Measurements from ENCODE around the gene ITPA.
"Not testable (repeated sequence)": the region's sequence is repeated elsewhere in the genome, so short reads cannot be mapped to it uniquely, and the experiment has no call there.

ITPA gene

GRCh38 chr20:3182429-3182828 is 26.9 kb upstream of the ITPA start:
- H3K27ac Mint-ChIP-seq; H3K4me1 Mint-ChIP-seq (ENCODE audit: low read depth); H3K9me3 Mint-ChIP-seq; H3K27me3 Mint-ChIP-seq (ENCODE audit: low read depth); DNase-seq (ENCODE audit: low spot score); H3K4me3 Mint-ChIP-seq; H3K36me3 Mint-ChIP-seq (ENCODE audit: low read depth): not testable (repeated sequence)

GRCh38 chr20:3183896-3184612 is 25.2 kb upstream of the ITPA start:
- Mint-ChIP-seq H3K27me3 (ENCODE audit: low read depth) (no peaks in the 10 kb centered on the region), H3K27ac (no peak overlapping the region), H3K9me3 (no peaks in the 10 kb centered on the region), H3K36me3 (ENCODE audit: low read depth) (peaks cover 2% of the 10 kb centered on the region), H3K4me1 (ENCODE audit: low read depth) (no peaks in the 10 kb centered on the region), H3K4me3 (no peak overlapping the region)
- DNase-seq (ENCODE audit: low spot score), result no peak

GRCh38 chr20:3187861-3188260 is 21.4 kb upstream of the ITPA start:
- H3K27me3 Mint-ChIP-seq (ENCODE audit: low read depth); H3K9me3 Mint-ChIP-seq; H3K4me3 Mint-ChIP-seq; H3K4me1 Mint-ChIP-seq (ENCODE audit: low read depth); DNase-seq (ENCODE audit: low spot score); H3K27ac Mint-ChIP-seq: not testable (repeated sequence)
- H3K36me3 Mint-ChIP-seq (ENCODE audit: low read depth), result peaks cover 30% of the 10 kb centered on the region

DNA sequence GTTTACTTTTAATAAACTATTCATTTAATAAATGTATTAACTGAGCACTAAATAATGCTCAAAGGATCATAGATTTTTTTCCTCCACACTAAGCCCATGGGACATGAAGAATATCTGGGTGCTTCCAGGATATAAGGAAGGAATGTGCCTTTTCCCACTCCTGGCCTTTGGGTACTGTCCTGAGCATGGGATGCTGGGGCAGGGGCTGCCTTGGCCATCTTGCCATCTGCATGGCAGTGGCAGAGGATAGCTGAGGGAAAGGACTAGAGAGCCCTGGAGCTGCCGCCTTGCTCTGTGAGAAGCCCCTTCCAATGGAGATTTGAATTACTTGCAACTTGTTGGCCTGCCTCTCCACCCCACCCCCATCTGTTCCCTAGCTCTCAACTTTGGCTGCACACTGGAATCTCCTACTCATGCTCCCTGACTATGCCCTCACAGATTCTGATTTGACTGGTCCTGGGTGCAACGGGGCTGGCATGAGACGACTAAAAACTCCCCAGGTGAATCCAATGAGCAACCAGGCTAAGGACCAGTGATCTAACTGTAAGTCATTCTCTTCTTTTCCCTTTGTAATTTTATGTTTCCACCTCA is 20.4 kb upstream of the ITPA start:
- H3K4me1 Mint-ChIP-seq (ENCODE audit: low read depth), result no peaks in the 10 kb centered on the region
- no peak overlapping the region for H3K4me3 Mint-ChIP-seq
- H3K9me3 Mint-ChIP-seq, result no peaks in the 10 kb centered on the region
- H3K27me3 Mint-ChIP-seq (ENCODE audit: low read depth), result no peaks in the 10 kb centered on the region
- H3K27ac Mint-ChIP-seq, result no peak overlapping the region
- no peak for DNase-seq (ENCODE audit: low spot score)
- peaks cover 33% of the 10 kb centered on the region for H3K36me3 Mint-ChIP-seq (ENCODE audit: low read depth)

- Mint-ChIP-seq H3K27me3 (ENCODE audit: low read depth) (no peaks in the 10 kb centered on the region), H3K4me3 (no peak overlapping the region), H3K9me3 (no peaks in the 10 kb centered on the region), H3K27ac (peak overlapping the region; percentile 8), H3K4me1 (ENCODE audit: low read depth) (no peaks in the 10 kb centered on the region), H3K36me3 (ENCODE audit: low read depth) (peaks cover 33% of the 10 kb centered on the region)
- DNase-seq (ENCODE audit: low spot score), result no peak
These were observed 19.7 kb upstream of the ITPA start for GRCh38 chr20:3189561-3190131.

DNA sequence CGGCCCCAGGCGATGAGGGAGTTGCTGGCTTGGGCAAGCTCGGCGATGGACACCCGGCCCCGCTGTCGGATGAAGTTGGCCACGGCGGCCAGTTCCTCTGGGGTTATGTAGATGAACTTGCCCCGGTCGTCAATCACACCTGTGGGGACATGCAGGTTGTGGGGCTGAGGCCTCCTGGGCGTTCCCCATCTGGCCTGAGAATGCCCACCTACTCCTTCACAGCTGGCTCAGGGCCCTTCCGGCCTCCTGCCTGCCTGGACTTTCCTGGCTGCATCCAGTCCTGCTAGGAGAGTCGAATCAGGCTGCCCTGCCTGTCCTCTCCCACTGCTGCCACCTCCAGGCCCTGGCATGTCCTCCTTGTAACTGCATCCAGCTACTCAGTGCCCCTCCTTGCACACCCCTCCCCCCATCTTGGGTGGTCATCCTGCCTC is 18.6 kb upstream of the ITPA start:
- H3K4me1 Mint-ChIP-seq (ENCODE audit: low read depth), result no peaks in the 10 kb centered on the region
- no peak overlapping the region for H3K4me3 Mint-ChIP-seq
- H3K9me3 Mint-ChIP-seq, result no peaks in the 10 kb centered on the region
- no peak for DNase-seq (ENCODE audit: low spot score)
- H3K27me3 Mint-ChIP-seq (ENCODE audit: low read depth), result no peaks in the 10 kb centered on the region
- H3K27ac Mint-ChIP-seq, result no peak overlapping the region
- peaks cover 39% of the 10 kb centered on the region for H3K36me3 Mint-ChIP-seq (ENCODE audit: low read depth)

DNA sequence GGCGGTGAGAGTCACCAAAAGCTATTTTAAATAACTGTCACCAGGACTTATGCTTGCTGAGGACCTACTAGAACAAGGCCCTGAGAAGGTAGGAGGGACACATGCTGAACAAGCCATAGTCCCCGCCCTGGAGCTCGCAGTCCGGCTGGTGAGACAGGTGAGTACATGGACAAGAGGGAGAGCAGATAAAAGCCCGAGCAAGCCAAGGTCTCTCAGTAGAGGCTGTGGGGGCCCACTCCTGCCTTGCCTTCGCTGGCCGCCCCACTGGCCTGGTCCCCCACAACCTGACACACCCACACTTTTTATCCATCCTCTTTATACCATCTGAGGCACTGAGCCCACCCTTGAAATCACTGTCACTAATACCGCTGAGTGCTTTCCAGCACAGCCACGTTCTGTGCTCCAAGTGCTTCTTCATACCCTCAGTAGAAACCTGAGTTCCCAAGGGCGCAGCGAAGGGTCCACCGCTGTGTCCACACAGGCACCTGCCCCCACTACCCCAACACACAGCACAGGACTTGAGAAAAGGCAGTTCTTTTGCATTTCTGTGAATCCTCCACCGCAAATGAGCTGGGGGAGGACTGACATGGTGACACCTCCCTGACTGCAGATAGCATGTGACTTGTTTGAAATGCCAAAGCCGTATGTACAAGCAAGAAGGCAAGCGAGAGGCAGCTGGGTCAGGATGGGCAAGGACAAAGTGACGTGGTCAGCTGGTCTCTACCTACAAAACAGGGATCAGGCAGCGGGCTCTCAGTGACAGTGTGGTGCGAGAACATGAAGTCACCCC is 16.9 kb upstream of the ITPA start:
- H3K4me1 Mint-ChIP-seq (ENCODE audit: low read depth), result no peaks in the 10 kb centered on the region
- no peaks in the 10 kb centered on the region for H3K27me3 Mint-ChIP-seq (ENCODE audit: low read depth)
- no peak for DNase-seq (ENCODE audit: low spot score)
- H3K9me3 Mint-ChIP-seq, result no peaks in the 10 kb centered on the region
- no peak overlapping the region for H3K27ac Mint-ChIP-seq
- no peak overlapping the region for H3K4me3 Mint-ChIP-seq
- peaks cover 46% of the 10 kb centered on the region for H3K36me3 Mint-ChIP-seq (ENCODE audit: low read depth)

DNA sequence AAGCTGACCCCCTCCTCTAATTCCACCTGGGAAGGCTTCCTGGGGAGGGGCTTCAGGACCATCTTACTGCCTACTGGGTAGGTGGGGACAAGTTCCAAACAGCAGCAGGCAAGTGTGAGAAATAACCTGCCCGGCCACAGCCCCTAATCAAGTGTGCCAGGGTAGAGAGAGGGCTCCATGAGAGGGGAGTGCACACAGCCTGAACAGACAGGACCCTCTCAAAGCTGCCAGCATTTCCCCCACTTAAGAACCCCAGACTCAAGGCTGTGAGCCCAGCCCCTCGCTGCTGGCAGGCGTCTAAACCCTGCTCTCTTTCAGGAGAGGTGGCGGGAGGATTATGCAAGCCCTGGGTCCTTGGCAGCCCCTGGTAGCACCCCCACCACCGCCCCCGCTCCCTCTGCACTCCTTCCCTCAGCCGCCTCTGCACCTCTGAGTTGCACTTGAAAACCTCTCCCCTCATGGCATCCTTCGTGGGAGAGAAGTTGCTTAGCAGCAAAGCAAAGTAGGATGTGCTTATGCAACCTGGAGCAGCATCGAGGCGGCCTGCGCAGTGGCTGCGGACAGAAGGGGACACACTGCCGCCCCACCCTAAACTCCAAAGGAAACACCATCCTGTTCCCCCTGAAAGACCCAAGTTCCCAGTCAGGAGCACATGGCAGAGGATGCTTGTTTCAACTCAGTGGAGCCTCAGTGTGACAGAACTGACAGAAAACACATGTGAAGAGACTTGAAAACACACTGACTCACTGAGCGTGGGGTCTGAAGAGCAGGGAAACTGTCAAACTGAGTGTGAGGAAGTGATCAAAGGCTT is 15.3 kb upstream of the ITPA start:
- no peaks in the 10 kb centered on the region for H3K9me3 Mint-ChIP-seq
- H3K36me3 Mint-ChIP-seq (ENCODE audit: low read depth), result peaks cover 50% of the 10 kb centered on the region
- no peak for DNase-seq (ENCODE audit: low spot score)
- H3K27me3 Mint-ChIP-seq (ENCODE audit: low read depth), result no peaks in the 10 kb centered on the region
- H3K4me1 Mint-ChIP-seq (ENCODE audit: low read depth), result no peaks in the 10 kb centered on the region
- H3K27ac Mint-ChIP-seq, result no peak overlapping the region
- no peak overlapping the region for H3K4me3 Mint-ChIP-seq

DNA sequence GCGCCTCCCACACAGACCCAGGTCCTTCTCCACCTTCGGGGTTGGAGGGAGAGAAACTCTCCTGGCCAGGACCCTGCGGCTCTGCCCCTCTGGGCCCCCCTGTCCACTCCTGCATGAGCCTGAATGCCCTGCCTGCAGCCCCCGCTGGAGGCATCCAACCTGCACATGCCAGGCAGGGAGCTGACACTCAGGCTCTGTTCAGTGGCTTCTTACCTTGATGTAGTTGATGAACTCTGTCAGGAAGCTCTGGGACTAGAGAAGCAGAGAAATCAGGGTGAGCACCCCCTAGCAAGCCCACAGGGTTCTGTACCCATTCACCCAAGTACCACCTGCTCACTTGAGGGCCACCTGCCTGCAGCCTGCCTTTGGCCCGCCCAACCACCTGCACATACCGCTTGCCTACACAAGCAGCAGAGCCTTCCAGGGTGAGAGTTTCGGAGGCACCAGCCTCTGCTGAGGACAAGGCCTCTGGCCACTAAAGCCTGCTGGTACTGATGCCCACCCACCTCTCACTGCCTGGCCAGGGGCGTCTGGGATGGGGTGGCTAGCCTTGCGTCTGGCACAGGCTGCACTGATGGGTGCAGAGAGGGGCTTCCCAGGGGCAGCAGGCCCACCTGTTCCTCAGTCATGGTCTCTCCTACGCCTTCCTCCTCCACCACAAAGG is 14.5 kb upstream of the ITPA start:
- Mint-ChIP-seq H3K9me3 (no peaks in the 10 kb centered on the region), H3K36me3 (ENCODE audit: low read depth) (peaks cover 50% of the 10 kb centered on the region), H3K27ac (peak overlapping the region; percentile 35), H3K4me3 (no peak overlapping the region), H3K4me1 (ENCODE audit: low read depth) (no peaks in the 10 kb centered on the region), H3K27me3 (ENCODE audit: low read depth) (no peaks in the 10 kb centered on the region)
- no peak for DNase-seq (ENCODE audit: low spot score)

GRCh38 chr20:3195590-3196237 is 13.6 kb upstream of the ITPA start:
- DNase-seq (ENCODE audit: low spot score), result no peak
- H3K9me3 Mint-ChIP-seq, result no peaks in the 10 kb centered on the region
- H3K4me1 Mint-ChIP-seq (ENCODE audit: low read depth), result no peaks in the 10 kb centered on the region
- no peaks in the 10 kb centered on the region for H3K27me3 Mint-ChIP-seq (ENCODE audit: low read depth)
- H3K4me3 Mint-ChIP-seq, result no peak overlapping the region
- peaks cover 53% of the 10 kb centered on the region for H3K36me3 Mint-ChIP-seq (ENCODE audit: low read depth)
- H3K27ac Mint-ChIP-seq, result no peak overlapping the region

GRCh38 chr20:3199206-3199605 is 10.1 kb upstream of the ITPA start:
- H3K4me3 Mint-ChIP-seq, result no peak overlapping the region
- no peak overlapping the region for H3K27ac Mint-ChIP-seq
- H3K9me3 Mint-ChIP-seq, result no peaks in the 10 kb centered on the region
- peaks cover 6% of the 10 kb centered on the region for H3K4me1 Mint-ChIP-seq (ENCODE audit: low read depth)
- H3K36me3 Mint-ChIP-seq (ENCODE audit: low read depth), result peaks cover 43% of the 10 kb centered on the region
- no peaks in the 10 kb centered on the region for H3K27me3 Mint-ChIP-seq (ENCODE audit: low read depth)
- no peak for DNase-seq (ENCODE audit: low spot score)

- DNase-seq (ENCODE audit: low spot score), result no peak
- Mint-ChIP-seq H3K4me1 (ENCODE audit: low read depth) (peaks cover 7% of the 10 kb centered on the region), H3K4me3 (no peak overlapping the region), H3K9me3 (no peaks in the 10 kb centered on the region), H3K36me3 (ENCODE audit: low read depth) (peaks cover 42% of the 10 kb centered on the region), H3K27me3 (ENCODE audit: low read depth) (no peaks in the 10 kb centered on the region), H3K27ac (no peak overlapping the region)
These were observed 9.1 kb upstream of the ITPA start for GRCh38 chr20:3199976-3200755.
